ENCODE results near the gene LRPAP1. TPM values are rescaled to one million over a fixed set of nuclear protein-coding genes. Genes with fewer than 3 reads are reported as not detected.

LRPAP1 gene
- total and polyA plus RNA-seq, 10 donors, result 28.1 to 131 (median 112) TPM

DNA sequence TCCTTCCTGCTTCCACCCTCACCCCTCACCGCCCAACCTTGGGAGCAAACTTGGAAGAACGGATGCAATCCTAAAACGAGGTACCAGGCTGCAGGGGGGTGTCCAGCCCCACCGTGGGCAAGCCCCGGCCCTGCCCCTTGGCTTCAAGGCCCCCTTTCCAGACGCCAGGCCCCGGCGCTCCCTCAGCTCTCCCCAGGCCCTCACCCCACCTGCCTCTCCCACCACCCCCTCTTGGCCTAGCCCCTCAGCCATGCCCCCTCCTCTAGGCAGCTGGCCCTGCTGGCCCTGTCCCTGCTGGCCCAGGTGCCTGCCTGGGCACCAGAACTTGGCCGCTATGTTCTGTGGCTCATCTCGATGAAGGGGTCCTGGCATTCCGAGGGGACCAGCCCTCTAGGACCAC is 33.8 kb downstream of the LRPAP1 start:
- intact Hi-C loops (cut with DNase I; ENCODE audit: low total_unique reads), result no loop called here
- Histone ChIP-seq H3K36me3 (peaks cover 0 to 50% (median 17%) of the 10 kb centered on the region in 6 donors), H3K27me3 (replicated peaks in 1 of 7) (peaks cover 0 to 36% (median 10%) of the 10 kb centered on the region in 7 donors), H3K27ac (no peak overlapping the region), H3K4me3 (no peak overlapping the region), H3K9me3 (no peaks in the 10 kb centered on the region), H3K4me1 (peaks cover 0 to 25% (median 9%) of the 10 kb centered on the region in 6 donors)
- TF ChIP-seq POLR2AphosphoS5 (IDR thresholded peaks at IDR 0.05), result peak in 1 of 3 donors; percentile 2
- TF ChIP-seq, protein P1, sequence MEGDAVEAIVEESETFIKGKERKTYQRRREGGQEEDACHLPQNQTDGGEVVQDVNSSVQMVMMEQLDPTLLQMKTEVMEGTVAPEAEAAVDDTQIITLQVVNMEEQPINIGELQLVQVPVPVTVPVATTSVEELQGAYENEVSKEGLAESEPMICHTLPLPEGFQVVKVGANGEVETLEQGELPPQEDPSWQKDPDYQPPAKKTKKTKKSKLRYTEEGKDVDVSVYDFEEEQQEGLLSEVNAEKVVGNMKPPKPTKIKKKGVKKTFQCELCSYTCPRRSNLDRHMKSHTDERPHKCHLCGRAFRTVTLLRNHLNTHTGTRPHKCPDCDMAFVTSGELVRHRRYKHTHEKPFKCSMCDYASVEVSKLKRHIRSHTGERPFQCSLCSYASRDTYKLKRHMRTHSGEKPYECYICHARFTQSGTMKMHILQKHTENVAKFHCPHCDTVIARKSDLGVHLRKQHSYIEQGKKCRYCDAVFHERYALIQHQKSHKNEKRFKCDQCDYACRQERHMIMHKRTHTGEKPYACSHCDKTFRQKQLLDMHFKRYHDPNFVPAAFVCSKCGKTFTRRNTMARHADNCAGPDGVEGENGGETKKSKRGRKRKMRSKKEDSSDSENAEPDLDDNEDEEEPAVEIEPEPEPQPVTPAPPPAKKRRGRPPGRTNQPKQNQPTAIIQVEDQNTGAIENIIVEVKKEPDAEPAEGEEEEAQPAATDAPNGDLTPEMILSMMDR (IDR thresholded peaks at IDR 0.05 in 8 of 11, conservative IDR thresholded peaks at IDR 0.05 in 3 of 11), result no peak
- 83 to 90% (median 85%) methylated on average over 11 of the region's 11 CpGs for WGBS, 5 donors
- DNase-seq, result no peak

DNA sequence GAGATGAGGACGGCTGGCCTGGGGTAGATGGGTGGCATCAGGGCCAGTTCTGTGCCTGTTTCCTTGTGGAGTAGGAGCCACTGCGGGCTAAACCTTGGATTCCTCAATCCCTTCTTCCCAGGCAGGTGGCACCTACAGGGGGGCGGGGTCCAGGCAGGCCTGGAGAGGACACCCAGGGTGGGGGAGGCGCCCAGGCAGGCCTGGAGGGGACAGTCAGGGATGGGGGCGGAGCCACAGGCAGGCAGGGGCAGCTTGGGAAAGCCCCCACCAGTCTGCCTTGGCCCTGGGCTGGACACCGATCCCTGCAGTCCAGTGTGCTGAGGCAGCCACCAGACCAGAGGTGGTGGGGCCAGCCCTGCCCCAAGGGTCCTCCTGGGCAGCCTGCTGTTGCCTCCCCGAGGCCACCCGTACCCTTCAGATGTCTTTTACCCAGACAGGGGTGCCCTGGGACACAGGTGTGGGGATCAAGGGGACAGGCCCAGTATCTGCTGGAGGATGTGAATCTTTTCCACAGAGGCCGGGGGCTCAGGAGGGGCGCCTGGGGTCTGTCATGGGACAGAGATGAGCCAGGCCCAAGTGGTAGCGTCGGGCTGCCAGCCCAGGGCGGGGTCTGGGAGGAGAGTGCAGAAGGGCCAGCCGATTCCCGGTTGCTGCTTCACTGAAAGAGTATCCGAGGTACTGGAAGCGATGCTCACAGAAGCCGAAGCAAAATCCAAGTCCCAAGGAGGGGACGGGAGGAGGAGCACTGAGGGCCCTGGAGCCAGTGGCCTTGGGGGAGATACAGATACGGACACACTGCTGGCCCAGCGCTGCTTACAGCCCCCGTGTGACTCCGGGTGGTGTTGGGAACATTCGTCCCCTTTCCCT is 34.5 kb downstream of the LRPAP1 start:
- Histone ChIP-seq H3K9me3 (no peaks in the 10 kb centered on the region), H3K4me3 (no peak overlapping the region), H3K4me1 (peaks cover 0 to 20% (median 4%) of the 10 kb centered on the region in 6 donors), H3K27ac (no peak overlapping the region), H3K36me3 (peaks cover 0 to 50% (median 10%) of the 10 kb centered on the region in 6 donors), H3K27me3 (replicated peaks in 1 of 7) (peaks cover 0 to 42% (median 16%) of the 10 kb centered on the region in 7 donors)
- 74 to 93% (median 83%) methylated on average over 21 to 24 of the region's 24 CpGs for WGBS, 5 donors
- intact Hi-C loops (cut with DNase I; ENCODE audit: low total_unique reads), result no loop called here
- DNase-seq, result no peak
- TF ChIP-seq POLR2AphosphoS5 (IDR thresholded peaks at IDR 0.05), result peak in 1 of 3 donors; percentile 4
- TF ChIP-seq, protein P1 (IDR thresholded peaks at IDR 0.05 in 8 of 11, conservative IDR thresholded peaks at IDR 0.05 in 3 of 11), result no peak

GRCh38 chr4:3497095-3497494 is 35.1 kb downstream of the LRPAP1 start:
- no peak for DNase-seq
- peak in 1 of 3 donors; percentile 51 for TF ChIP-seq POLR2AphosphoS5 (IDR thresholded peaks at IDR 0.05)
- TF ChIP-seq, protein P1 (IDR thresholded peaks at IDR 0.05 in 8 of 11, conservative IDR thresholded peaks at IDR 0.05 in 3 of 11), result no peak
- no peak for TF ChIP-seq POLR2A (IDR thresholded peaks at IDR 0.05)
- intact Hi-C loops (cut with DNase I; ENCODE audit: low total_unique reads), result no loop called here
- Histone ChIP-seq H3K27me3 (replicated peaks in 1 of 7) (peaks cover 0 to 49% (median 20%) of the 10 kb centered on the region in 7 donors), H3K27ac (no peak overlapping the region), H3K9me3 (no peaks in the 10 kb centered on the region), H3K4me1 (peaks cover 0 to 13% (median under 1%) of the 10 kb centered on the region in 6 donors), H3K36me3 (peaks cover 0 to 45% (median 4%) of the 10 kb centered on the region in 6 donors), H3K4me3 (no peak overlapping the region)
- 77 to 89% (median 82%) methylated on average over 6 of the region's 6 CpGs for WGBS, 5 donors

DNA sequence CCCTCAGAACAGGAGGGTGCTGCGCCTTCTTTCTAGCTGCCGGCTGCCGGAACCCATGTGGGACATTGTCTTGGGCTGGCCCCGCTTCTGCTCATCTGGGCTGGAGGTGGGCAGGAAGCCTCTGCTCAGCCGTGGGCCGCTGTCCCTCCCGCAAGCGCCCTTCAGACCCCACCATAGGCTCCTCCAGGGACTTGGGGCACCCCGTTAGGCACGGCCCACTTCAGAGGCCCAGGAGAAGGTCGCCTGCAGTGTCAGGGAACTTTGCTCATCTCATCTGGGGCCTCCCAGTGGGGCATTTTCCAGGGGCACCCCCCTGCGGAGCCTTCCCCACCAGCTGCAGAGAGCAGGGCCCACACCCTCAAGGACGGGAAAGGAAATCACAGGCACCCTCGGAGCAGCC is 36.2 kb downstream of the LRPAP1 start:
- Histone ChIP-seq H3K9me3 (no peaks in the 10 kb centered on the region), H3K4me1 (peaks cover 0 to 2% (median 0%) of the 10 kb centered on the region in 6 donors), H3K4me3 (no peak overlapping the region), H3K36me3 (peaks cover 0 to 34% (median 2%) of the 10 kb centered on the region in 6 donors), H3K27ac (no peak overlapping the region), H3K27me3 (replicated peaks in 1 of 7) (peaks cover 0 to 56% (median 23%) of the 10 kb centered on the region in 7 donors)
- intact Hi-C loops (cut with DNase I; ENCODE audit: low total_unique reads), result no loop called here
- DNase-seq, result no peak
- TF ChIP-seq POLR2A (IDR thresholded peaks at IDR 0.05) (no peak), POLR2AphosphoS5 (IDR thresholded peaks at IDR 0.05) (peak in 1 of 3 donors; percentile 2)
- TF ChIP-seq, protein P1 (IDR thresholded peaks at IDR 0.05 in 8 of 11, conservative IDR thresholded peaks at IDR 0.05 in 3 of 11), result no peak
- 39 to 63% (median 58%) methylated on average over 6 to 14 of the region's 14 CpGs for WGBS, 5 donors

Data from spleen (tissue), 11 donors.